Astrocyte of the spinal cord (primary cell): ENCODE measurements around the gene MATR3.
"Not testable (repeated sequence)": the region's sequence is repeated elsewhere in the genome, so short reads cannot be mapped to it uniquely, and the experiment has no call there.

ENCODE experiments used
- DNase-seq: peaks from one replicate; pipeline ENCODE4 v3.0.0; 2011; ENCODE audit warnings: low read depth, low spot score
- H3K4me3 ChIP-seq: 2 replicates; pipeline ENCODE4 v1.5.1; 2011; ENCODE audit warnings: low read depth, mild to moderate bottlenecking, low read length, moderate library complexity
- in situ Hi-C: cut with HindIII; loops from 2 replicates; pipeline ENCODE4 v1.10.0; 2017; ENCODE audit warnings: low sequenced_read_pairs
- TF ChIP-seq, protein P1 (sequence below): IDR thresholded peaks from 2 replicates; pipeline ENCODE4 v1.5.1; 2012; ENCODE audit warnings: low read depth, mild to moderate bottlenecking, low read length, inconsistent platforms

MATR3 gene

GRCh38 chr5:139344177-139344576, 50.6 kb downstream of the MATR3 start:
- in situ Hi-C loops: no loop called here
- TF ChIP-seq, protein P1, sequence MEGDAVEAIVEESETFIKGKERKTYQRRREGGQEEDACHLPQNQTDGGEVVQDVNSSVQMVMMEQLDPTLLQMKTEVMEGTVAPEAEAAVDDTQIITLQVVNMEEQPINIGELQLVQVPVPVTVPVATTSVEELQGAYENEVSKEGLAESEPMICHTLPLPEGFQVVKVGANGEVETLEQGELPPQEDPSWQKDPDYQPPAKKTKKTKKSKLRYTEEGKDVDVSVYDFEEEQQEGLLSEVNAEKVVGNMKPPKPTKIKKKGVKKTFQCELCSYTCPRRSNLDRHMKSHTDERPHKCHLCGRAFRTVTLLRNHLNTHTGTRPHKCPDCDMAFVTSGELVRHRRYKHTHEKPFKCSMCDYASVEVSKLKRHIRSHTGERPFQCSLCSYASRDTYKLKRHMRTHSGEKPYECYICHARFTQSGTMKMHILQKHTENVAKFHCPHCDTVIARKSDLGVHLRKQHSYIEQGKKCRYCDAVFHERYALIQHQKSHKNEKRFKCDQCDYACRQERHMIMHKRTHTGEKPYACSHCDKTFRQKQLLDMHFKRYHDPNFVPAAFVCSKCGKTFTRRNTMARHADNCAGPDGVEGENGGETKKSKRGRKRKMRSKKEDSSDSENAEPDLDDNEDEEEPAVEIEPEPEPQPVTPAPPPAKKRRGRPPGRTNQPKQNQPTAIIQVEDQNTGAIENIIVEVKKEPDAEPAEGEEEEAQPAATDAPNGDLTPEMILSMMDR: no peak
- no peak for DNase-seq
- H3K4me3 ChIP-seq: no peak overlapping the region

GRCh38 chr5:139345442-139345841, 51.9 kb downstream of the MATR3 start:
- DNase-seq, in situ Hi-C loops, H3K4me3 ChIP-seq: not testable (repeated sequence)

DNA sequence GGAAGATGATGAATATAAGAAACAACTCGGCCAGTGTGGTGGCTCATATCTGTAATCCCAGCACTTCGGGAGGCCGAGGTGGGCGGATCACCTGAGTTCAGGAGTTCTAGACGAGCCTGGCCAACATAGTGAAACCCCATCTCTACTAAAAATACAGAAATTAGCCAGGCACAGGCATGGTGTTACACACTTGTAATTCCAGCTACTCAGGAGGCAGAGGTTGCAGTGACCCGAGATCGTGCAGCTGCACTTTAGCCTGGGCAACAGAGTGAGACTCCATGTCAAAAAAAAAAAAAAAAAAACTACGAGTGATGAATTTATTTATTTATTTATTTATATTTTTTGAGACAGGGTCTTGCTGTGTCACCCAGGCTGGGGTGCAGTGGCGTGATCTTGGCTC, 54.3 kb downstream of the MATR3 start:
- not testable (repeated sequence) for DNase-seq, H3K4me3 ChIP-seq

GRCh38 chr5:139354186-139354585, 60.6 kb downstream of the MATR3 start:
- in situ Hi-C loops: no loop called here
- no peak overlapping the region for H3K4me3 ChIP-seq
- TF ChIP-seq, protein P1: no peak
- DNase-seq: no peak

More for the DNA sequence above, 54.3 kb downstream of the MATR3 start:
- in situ Hi-C loops: not testable (repeated sequence)

- DNase-seq, H3K4me3 ChIP-seq, in situ Hi-C loops: not testable (repeated sequence)
Measured at GRCh38 chr5:139355900-139356299, 62.4 kb downstream of the MATR3 start.

- in situ Hi-C loops: no loop called here
- no peak overlapping the region for H3K4me3 ChIP-seq
- no peak for DNase-seq
- TF ChIP-seq, protein P1: no peak
Measured at GRCh38 chr5:139358064-139358463, 64.5 kb downstream of the MATR3 start.

DNA sequence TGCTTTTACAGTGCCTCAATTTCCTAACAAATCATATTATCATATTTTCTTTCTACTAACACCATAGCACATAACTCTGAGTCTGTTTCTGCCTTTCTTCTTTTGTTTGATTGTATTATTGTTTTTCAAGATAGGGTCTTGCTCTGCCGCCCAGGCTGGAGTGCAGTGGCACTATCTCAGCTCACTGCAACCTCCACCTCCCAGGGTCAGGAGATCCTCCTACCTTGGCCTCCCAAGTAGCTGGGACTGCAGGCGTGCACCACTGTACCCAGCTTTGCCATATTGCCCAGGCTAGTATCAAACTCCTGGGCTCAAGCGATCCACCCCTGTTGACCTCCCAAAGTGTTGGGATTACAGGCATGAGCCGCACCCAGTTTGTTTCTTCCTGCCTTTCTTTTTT, 66.8 kb downstream of the MATR3 start:
- no peak overlapping the region for H3K4me3 ChIP-seq
- TF ChIP-seq, protein P1: no peak
- in situ Hi-C loops: no loop called here
- no peak for DNase-seq

DNA sequence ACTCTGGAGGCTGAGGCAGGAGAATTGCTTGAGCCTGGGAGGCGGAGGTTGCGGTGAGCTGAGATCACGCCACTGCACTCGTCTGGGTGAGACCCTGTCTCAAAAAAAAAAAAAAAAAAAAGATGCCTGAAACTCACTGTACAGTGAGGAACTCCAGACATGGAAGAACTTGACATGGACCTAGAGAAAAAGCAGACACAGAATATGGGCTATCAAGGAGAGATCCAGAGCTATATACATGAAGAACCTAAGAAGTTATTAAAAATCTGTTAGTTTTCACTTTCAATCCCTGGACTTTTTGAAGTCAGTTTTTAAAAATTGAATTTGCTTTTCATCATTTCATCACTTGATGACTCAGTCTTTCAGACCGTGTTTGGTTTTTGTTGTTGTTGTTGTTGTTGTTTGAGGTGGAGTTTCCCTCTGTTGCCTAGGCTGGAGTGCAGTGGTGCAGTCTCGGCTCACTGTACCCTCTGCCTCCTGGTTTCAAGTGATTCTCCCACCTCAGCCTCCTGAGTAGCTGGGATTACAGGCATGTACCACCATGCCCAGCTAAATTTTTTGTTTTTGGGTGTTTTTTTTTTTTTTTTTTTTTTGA, 68.4 kb downstream of the MATR3 start:
- in situ Hi-C loops: no loop called here
- no peak for DNase-seq
- no peak overlapping the region for H3K4me3 ChIP-seq
- TF ChIP-seq, protein P1: no peak
